GM21723 (cell line): ENCODE measurements around the gene MICU2.
"Not testable (repeated sequence)": the region's sequence is repeated elsewhere in the genome, so short reads cannot be mapped to it uniquely, and the experiment has no call there.

Source experiments
- ATAC-seq: cut with Tn5 transposase; IDR thresholded peaks from one replicate; pipeline ENCODE4 v1.9.1; 2021; ENCODE audit warnings: mild to moderate bottlenecking, moderate library complexity; ENCODE audit not compliant: unreplicated experiment

The MICU2 gene

DNA sequence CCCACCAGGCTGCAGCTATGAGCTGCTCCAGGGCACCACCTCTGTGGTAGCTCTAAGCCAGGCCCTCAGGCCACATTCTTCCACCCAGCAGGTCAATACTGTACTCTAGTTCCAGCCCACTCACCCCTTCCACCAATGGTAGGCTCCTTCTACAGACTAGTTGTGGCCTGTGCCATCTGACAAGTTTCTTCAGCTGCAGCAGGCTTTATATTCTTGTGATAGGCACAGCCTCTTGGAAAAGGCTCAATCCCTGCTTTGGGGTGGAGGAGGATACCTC lies 8.5 kb downstream of the MICU2 start:
- peak; percentile 68 for ATAC-seq

DNA sequence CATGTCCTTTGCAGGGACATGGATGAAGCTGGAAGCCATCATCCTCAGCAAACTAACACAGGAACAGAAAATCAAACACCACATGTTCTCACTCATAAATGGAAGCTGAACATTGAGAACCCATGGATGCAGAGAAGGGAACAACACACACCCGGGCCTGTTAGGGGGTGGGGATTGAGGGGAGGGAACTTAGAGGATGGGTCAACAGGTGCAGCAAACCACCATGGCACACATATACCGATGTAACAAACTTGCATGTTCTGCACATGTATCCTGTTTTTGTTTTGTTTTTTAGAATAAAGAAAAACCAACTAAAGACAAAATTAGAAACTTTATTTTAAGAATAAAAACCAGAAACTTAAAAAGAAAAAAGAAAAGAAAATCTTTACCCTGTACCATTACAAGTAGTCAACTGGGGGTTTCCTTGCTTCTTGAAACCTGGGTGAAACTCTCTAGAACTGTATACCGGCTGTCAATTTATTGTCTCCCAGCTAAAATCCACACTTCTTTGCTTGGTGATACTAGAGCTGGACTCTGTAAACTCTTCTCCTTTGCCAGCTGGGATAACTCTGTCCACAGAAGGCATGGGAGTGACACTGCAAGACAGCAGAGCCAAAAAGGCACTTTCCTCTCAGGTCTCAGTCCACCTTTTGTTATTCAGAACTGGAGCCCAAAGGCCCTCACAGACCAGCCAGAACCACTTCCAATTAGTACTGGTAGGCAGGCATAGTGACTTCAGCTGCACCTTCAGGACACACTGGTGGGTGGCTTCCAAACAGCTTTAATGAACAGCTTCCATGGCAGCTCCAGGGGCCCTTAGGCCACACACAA lies 9.0 kb downstream of the MICU2 start:
- peak; percentile 69 for ATAC-seq

DNA sequence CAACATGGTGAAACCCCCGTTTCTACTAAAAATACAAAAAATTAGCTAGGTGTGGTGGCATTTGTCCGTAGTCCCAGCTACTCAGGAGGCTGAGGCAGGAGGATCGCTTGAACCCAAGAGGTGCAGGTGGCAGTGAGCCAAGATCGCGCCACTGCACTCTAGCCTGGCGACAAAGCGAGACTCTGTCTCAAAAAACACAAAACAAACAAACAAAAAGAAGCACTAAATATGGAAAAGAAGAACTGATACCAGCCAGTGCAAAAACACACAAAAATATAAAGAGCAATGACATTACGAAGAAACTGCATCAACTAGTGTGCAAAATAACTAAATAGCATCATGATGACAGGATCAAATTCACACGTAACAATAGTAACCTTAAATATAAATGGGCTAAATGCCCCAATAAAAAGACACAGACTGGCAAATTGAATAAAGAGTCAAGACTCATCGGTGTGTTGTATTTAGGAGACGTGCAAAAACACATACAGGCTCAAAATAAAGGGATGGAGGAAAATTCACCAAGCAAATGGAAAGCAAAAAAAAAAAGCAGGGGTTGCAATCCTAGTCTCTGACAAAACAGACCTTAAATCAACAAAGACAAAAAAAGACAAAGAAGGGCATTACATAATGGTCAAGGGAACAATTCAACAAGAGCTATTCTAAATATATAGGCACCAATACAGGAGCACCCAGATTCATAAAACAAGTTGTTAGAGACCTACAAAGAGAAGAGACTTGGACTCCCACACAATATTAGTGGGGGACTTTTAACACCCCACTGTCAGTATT lies 13.1 kb downstream of the MICU2 start:
- ATAC-seq = not testable (repeated sequence)

DNA sequence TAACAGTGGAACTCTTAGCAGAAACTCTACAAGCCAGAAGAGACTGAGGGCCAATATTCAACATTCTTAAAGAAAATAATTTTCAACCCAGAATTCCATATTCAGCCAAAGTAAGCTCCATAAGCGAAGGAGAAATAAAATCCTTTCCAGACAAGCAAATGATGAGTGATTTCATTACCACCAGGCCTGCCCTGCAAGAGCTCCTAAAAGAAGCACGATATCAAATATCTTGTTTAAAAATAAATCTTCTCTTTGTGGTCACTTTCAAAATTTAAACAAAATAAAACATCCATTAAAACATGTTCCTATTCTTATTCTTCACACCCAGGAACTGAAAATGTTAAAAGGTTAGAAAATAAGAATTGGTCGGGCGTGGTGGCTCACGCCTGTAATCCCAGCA lies 13.7 kb downstream of the MICU2 start:
- no peak for ATAC-seq

DNA sequence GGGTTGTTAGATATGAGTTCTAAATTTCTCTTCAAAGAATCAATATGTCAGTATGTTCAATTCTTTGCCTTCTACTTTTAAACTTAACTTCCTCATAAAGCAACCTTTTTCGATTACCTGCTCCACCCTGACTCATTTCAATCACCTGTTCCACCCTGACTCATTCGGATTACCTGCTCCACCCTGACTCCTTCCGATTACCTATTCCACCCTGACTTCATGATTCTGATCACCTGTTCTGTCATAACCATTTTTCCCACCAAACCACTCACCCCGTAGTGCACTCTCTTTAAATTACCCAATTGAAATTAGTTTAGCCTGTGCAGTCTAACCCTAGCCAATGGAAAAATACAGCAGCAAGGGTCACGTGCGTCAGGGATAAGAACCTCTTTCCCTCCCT lies 14.5 kb downstream of the MICU2 start:
- ATAC-seq = not testable (repeated sequence)

DNA sequence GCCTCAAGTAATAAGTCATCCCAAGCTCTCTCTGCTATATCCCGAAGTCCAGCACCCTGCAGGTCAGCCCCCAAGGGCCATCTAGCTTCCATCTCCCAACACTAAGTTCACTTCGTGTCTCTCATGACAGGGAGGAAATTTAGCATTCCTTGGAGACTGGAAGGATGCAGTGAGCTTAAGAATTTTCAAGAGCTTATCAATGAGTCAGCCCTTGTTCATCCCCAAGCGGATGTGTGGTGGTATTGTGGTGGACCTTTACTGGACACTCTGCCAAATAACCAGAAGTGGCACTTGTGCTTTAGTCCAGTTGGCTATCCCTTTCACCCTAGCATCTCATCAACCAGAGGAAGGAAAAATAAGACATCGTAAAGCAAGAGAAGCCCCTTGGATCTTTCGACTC lies 15.6 kb downstream of the MICU2 start:
- not testable (repeated sequence) for ATAC-seq

DNA sequence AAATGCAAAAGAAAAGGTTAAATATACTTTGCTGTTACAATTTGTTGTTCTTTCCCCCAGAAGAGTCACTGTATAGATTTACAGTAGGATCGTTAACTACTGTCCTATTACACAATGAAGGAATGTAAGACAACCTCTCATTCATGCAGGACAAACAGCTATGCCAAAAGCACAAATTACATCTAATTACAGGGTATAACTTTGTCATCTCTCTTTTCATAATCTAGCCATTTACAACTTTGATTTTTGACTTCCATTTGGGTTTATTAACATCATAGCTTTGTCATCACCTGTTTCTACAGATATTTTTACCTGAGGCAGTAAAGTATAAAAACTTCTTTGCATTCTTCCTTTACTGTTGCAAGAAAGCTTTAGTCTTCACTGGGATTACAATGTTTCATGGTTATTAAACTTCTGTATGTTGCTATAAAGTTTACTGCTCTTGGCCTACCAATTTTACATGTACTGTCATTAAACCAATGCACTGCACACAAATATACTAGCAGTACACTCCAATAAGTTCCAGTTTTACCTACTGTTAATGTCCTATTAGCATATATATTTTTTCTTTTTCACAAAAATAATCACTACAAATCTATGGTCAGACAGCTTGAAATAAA lies 18.9 kb downstream of the MICU2 start:
- ATAC-seq = no peak

DNA sequence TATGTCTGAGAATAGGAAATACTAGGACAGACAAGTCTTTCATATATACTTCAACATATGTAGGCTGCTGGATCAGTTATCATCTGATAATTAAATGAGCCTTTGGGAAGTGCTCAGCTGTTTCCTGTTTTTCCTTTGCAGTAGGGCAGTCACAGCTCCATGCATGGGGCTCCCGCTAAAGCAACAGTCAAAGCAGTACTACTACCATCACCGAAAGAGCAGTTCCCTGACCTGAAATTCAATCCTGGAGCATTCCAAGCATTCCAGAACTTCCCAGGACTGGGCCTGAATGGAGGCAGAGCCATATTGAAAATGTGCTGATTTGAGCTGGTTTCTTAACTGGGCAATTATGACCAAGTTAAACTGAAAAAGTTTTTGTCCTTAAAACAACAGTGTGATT lies 20.5 kb downstream of the MICU2 start:
- ATAC-seq = no peak

DNA sequence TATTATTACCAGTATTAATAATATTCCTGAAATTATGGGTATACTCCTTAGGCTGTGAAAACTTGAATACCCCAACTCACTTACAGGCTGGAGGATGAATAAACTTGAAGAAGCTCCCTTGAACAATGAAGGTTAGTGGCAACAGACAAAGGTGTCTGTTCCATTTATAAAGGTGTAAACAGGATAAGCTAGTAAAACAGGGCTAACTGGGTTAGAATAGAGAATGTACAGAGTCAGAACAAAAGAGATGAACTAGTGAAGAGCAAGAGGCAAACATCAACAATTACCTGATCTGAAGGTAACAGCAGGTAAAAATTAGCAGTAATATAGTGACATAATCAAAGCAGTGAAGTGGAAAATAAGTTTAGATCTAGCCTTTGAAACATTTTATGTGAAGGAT lies 23.2 kb downstream of the MICU2 start:
- ATAC-seq = no peak

DNA sequence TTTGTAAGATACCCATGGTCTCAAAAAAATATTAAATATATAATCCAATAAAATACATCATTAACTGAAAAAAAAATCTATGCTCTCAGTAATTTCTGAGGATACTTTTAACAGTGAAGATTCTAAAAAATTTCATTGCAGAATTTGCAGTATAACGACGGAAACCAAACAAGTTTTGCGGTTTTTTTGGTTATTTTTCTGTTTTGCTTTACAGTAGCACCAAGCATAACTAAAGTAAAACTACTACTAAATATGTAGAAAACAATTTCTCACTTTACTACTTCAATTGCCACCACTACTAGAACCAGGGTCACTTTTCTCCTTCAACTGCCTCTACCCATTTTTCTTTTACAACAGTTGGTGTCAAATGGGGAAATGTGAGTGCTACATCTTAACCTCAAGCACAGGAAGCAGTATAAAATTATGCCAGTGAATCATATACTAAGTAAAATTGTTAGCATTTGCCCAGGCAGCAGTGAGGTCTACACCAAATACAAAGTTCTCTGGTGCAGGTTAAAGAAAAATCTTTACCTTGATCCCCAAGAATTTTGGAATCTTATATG lies 24.1 kb downstream of the MICU2 start:
- peak; percentile 79 for ATAC-seq

DNA sequence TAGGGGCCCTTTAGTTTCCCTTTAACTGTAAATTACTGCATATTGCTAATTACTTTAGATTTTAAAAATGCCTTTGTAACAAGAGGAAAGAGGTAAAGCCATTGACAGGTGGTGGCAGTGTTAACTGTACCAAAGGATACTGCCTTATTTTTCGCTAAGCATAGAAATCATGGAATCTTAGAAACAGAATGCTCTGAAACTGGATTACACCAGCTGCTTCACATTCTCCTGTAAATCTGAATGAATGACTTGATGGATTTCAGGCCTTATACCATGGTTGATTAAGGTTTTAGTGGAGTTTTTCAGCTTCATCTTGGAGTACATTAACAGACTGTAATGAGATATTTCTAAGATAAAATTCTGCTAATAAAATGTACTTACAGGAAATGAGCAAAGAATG lies 25.2 kb downstream of the MICU2 start:
- no peak for ATAC-seq

DNA sequence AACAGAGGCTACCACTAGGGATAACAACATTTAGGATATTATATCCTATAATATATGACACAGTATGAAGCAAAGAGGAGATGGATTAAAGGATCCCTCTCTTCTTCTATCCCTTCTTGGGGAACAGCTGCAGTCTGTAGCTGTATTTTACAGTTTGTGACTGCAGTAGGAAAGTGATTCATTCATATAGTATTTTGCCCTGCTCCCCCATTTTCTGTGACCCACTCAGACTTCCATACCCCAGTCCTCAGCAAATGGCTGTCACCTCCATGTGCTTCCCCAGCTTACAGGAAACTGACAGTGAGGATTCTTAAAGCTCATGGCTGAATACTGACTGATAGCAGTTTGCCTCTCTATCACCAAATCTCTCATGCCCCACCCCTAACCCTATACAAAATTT lies 27.5 kb downstream of the MICU2 start:
- no peak for ATAC-seq

DNA sequence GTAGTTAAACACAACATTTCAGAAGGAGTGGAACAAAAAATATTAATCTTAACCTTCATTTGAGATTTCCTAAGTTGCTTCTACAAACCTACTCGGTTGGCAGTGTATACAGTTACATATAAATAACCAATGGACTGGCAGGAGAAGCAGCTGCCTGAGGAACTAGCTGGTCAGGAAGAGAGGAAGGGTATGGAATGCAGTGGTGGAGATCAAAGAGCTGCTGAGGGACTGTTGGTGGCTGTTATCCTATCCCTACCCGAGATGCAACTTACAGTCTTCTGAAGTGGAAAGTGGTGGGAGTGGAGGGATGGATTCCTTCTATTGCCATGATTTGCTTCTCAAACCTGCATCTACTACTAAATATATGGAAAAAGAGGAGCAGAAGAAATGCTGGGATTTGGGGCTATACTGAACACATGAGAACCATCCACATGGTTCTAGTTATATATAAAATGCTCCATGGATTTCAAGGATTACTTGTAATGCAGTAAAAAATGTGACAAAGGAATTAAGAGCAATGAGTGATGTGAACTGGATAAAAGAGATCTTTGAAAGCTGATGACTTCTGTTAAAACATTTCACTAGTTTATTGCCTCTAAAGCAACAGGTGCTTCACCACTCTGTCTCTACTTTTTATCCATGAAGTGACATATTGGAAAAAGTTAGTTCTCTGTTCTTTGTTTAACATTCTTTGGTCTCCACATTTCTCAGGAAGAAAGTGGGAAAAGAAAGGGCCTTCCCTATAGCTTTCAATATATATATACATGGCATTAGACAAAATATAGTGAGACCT lies 29.9 kb downstream of the MICU2 start:
- no peak for ATAC-seq

DNA sequence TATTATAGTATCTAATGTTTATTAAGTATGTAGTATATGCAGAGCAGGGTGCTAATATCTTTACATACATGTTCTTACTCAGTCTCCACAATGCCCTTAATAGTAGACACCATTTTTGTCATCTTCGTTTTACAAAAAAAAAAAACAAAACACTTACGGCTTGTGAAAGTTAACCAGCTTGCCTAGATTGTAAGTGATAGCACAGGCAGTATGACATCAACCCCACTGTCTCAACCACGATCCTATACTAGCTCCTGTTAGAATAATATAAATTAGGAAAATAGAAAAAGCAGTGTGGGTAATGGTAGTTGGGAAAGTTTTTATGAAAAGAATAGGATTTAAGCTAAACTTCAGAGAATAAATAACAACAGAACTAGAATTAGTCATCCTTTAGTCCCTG lies 34.3 kb downstream of the MICU2 start:
- ATAC-seq = no peak

DNA sequence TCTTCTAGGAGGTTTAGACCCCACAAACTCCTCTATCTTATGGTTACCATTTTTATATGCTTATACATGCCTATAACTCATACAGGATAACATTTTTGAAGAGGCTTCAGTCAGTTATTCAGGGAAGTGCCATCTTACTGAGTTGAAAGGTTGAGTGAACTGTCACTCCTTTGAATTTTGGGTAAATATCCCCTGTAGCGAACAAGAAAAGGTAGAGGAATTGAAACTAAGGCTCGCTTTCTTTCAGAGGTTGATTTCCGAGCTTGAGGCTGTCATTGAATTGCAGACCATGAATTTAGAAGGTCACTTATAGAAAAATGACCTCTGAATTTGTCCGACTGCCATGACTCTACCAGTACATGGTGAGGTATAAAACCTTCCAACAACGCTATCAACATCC lies 35.1 kb downstream of the MICU2 start:
- no peak for ATAC-seq

DNA sequence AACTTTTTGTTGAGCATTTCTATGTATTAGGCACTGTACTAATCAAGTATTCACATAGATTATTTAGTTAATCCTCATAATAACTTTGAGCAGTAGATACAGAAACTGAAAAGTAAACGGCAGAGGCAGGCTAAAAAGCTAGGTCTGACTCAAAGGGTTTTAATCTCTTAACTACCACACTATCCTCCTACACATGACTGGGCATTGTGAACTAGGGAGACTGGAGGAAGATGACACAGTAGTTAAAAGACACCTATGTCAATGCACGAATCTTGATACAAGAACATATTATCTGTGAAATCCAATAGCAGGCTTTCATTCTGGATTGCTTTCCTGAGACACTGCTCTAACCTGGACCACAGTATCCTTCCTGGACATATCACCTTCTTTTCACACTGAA lies 36.3 kb downstream of the MICU2 start:
- ATAC-seq = peak; percentile 51

DNA sequence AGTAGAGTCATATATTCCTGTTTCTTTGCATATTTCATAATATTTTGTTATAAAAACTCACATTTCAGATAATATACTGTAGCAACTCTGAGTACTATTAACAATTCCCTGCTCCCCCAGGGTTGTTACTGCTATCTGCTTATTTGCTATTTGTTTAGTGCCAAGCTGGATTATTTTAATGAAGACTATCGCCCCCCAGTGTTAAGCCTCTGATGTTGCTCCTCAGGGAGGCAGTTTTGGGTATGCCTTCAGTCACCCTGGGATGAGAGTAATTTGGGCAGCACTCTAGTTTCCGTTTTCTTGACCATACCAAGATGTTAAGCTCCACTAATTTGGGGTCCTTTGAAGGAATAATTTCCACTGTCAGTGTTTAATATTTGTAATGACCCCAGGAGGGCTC lies 46.0 kb downstream of the MICU2 start:
- no peak for ATAC-seq

DNA sequence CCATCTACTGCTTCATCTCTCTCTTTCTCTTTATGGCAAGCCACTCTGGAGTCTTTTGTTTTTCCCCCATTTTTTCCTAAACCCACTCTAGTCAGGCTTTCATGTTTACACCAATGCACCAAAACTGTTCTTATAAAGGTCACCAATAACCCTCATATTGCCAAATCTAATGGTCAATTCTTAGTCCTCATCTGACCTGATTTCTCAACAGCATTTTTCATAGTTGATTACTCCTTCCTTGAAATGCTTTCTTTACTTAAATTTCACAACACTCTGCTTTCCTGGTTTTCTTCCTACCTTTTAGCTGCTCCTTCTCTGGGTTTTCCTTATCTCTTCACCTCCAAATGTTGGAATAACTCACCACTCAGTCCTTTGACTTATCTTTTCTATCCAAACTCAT lies 47.9 kb downstream of the MICU2 start:
- ATAC-seq = no peak

DNA sequence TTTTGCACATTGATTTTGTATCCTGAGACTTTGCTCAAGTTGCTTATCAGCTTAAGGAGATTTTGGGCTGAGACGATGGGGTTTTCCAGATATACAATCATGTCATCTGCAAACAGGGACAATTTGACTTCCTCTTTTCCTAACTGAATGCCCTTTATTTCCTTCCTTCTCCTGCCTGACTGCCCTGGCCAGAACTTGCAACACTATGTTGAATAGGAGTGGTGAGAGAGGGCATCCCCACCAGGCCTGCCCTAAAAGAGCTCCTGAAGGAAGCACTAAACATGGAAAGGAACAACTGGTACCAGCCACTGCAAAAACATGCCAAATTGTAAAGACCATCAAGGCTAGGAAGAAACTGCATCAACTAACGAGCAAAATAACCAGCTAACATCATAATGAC lies 50.7 kb downstream of the MICU2 start:
- ATAC-seq = not testable (repeated sequence)

DNA sequence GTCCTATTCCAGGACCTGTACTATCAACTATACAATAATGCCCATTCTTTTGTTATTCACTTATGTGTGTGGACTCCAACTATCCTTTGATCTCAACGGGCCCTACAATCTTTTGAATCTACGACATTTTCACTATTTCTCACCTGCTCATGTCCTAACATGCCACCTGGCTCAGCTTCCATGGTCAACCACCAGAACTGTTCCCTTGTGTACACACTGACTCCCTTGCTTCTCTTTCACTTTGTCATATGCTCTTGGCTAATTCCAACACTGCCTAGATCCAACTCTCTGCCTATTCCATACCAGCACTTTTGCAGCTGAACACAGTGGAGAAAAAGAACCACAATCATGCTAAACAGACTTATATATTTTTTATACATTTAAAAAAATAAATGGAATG lies 53.1 kb downstream of the MICU2 start:
- ATAC-seq = no peak

DNA sequence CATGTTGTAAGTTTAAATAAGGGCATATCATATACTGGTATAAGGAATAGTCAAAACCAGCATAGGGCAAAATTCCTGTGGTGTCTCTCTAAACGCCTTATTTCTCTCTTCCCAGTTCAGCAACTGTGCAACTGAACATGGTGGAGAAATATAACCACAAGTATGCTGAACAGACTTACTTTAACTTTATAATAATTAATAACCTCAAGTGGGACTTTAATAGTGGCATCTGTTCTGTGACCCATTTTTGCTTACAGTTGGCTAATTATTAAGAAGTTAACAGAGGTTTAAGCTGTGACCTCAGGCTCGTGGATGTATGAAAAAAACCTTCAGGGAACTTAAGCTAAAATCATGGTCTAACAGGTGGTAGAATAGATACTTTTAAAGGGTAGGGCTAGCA lies 54.3 kb downstream of the MICU2 start:
- no peak for ATAC-seq
